DMS53 (cell line): ENCODE data around the gene CTNNA1.
A peak's percentile ranks its signal among the peaks of the same experiment; 100 is the strongest.

Source experiments
- DNase-seq: peaks from one replicate; lab custom pipeline; 2025; lab: John Stamatoyannopoulos, UW

The CTNNA1 gene

DNA sequence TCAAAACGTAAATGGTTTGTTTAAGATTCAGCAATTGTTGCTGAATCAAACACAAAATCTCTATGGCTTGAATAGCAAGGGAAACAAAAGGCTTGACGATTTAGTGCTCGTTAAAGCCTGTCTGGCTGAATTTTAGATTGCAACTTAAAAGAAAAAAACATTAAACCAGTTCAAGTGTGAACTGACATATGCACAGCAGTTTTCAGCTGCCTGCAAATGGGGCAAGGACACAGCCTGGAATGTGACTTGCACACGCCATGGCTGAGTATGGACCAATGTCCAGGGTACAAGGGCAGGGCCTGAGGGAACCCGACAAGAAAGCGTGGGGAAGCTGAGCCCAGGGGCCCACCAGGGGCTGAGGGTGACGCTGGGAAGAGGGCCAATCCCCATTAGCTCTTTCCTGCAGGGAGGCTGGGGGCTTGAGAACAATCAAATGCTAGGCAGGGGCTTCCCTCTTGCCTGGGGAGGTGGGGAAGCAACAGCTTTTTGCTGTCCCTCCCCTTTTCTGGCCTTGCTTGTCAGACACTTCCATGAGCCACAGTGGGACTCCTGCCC, 211.5 kb downstream of the CTNNA1 start:
- DNase-seq, result no peak

DNA sequence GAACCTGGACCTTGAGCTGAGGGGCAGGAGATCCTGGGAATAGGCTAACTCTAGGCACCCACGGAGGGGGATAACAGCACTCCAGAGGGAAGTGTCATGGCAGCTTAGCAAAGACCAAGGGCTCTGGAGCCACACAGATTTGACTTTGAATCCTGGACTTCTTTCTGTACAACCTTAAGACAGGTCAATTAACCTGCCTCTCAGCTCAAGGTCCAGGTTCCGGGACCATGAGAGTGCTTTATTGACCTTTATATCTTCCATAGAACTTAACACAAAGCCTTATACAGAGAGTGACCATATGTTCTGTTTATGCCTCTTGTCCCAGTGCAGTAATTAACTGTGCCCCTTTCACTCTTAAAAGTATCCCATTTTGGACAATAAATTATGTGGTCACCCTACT, 212.4 kb downstream of the CTNNA1 start:
- no peak for DNase-seq

DNA sequence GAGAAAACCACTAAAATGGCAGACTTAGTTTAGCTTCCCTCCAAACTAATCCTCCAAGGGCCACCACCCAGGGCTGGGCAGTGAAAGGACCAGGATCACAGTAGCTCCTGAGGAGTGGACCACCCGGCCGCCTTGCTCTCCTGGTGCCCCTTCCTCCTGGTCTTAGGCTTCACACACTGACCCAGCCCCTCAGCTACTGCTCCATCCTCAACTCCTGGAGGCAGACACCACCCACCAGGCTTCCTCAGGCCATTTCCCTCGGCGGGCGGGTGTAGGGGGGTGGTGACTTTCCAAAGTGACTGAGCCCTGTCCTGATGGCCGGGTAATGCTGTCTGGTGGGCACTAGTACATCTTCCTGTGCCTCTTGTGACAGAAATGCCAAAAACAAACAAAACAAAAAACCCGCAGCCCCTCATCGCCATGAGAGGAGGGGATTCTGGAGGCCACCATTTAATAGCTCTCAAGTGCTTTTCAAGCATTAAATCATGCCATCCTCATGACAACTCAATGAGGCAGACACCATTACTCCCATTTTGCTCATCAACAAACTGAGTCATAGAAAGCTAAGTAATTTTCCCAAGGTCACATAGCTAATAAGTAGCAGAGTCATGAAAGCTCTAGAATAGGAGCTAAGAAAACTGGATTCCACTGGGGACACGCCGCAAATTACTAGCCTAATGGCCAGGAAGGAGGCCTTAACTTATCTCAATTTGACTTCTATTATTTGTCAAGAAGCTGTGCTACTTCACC, 213.2 kb downstream of the CTNNA1 start:
- no peak for DNase-seq

DNA sequence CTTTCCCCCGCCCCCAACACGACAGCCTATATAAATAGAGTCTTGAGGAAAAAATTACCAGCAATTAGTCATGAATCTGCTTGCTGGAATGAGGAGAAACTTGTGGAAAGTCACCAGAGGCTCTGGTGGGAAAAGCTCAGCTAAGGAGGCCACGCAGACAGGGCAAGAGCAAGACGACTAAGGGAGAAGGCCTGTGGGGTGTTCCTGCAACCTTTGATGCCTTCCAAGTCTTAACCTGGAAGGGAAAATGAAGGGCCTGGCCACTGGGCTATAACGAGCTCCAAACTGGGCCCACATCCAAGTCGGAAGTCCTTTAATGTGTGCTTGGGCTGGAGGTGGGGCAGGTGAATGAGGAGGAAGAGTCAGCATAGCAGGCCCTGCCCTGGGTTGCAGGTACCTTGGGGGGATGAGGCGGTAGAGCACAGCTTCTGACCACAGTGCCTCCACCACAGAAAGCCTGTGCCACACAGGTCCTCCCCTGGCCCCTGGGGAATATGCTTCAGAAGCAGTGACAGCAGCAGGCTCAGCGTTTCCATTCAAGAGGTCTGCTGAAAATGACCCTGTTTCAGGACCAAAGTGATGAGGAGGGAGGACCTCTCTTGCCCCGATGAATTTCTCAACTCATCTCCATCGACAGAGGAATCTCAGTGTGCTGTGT, 214.7 kb downstream of the CTNNA1 start:
- peak; percentile 88 for DNase-seq

- peak; percentile 19 for DNase-seq
Measured at GRCh38 chr5:138968601-138969000, 215.4 kb downstream of the CTNNA1 start.

DNA sequence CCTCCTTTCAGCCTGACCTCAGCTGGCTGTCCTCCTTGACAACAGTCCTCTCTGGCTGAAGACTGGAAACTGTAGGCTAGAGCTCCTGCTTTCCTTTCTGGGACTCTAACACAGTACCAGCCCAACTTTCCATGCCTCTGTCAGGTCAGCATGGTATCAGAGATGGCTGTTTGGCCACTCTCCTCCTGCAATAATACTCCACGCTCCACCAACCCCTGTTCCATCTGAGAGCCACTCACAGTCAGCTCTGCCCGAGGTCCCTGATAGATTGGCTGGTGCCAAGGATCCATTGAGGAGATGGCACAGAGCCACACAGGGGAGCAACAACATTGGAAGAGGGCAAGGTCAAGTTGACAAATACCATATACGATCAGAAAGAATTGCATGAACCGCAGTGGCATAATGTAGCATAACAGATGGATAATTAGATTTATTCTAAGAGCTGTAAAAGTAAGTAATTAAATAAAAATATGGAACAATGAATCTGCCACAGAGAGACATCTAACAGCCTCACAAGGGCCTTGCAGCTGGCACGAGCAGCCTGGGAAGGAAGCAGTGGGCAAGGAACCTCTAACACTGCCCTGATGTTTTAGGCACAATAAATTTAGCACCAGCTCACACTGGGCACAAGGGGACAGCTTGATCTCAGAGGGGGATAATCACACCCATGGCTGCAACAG, 216.2 kb downstream of the CTNNA1 start:
- DNase-seq, result no peak

DNA sequence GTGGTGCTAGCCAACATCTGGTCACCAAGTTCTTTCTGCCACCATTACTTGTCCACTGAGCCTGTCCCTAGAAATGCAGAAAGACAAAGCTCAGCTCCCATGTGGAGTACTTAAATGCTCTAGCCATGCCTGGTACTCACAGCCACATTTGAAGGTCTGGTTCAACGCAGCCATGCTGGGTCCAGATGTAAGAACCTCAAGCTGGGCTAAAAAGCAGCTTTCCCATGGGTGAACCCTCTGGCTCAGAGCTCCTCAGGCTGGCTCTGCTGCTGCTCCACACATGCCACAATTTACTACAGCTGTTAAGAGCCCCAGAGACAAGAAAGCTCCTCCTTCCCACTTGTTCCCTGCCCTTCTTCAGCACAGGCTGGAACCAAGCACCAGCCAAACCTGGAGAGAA, 219.0 kb downstream of the CTNNA1 start:
- no peak for DNase-seq

DNA sequence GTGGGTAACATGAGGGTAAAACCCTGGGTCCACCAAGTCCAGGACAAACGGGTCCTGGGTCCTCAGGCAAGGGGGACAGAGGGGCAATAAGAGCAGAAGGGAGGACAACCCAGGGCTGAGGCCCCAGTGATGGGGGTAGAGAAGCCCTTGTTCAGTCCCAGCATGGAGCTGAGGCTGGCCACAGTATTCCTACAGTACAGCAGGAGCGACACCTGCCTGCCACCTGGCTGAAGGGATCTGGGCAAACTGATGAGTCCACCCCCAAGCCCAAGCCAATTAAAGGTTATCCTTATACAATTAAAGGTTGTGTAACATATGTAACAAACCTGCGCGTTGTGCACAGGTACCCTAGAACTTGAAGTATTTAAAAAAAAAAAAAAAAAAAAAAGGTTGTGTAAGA, 219.6 kb downstream of the CTNNA1 start:
- DNase-seq, result peak; percentile 81

GRCh38 chr5:138974227-138975063, 221.2 kb downstream of the CTNNA1 start:
- DNase-seq, result no peak

DNA sequence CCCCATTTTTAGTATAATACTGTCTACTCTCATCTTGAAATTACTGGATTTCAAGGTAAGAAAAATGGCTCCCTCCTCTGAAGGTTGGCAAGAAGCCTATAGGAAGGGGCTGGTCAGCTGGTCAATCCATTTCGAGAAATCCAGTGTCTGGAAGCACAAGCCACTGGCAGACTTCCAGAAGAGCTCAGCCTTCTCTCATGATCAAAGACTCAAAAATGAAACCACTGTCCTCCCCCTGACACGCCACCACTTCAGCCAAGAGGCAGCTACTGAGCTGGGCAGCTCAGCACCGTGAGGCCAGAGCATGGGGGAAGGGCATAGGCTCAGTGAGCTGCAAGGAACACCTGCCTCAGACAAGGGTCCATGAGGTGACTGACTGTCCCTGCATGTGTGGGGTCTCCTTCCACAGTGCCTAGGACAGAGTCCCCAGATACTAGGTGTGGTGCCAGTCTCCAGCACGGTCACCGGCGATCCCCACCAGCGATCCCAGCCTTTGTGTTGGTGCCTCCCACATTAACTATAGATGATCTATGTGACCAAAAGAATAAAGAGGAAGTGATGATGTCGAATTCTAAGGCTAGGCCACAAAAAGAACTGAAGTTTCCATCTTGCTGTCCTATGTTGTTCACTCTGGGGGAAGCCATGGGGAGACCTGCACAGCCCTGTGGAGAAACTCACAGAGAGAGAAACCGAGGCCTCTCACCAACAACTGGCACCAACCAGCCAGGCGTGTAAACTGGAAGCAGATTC, 222.0 kb downstream of the CTNNA1 start:
- peak; percentile 95 for DNase-seq

GRCh38 chr5:138978080-138978479, 224.9 kb downstream of the CTNNA1 start:
- no peak for DNase-seq

DNA sequence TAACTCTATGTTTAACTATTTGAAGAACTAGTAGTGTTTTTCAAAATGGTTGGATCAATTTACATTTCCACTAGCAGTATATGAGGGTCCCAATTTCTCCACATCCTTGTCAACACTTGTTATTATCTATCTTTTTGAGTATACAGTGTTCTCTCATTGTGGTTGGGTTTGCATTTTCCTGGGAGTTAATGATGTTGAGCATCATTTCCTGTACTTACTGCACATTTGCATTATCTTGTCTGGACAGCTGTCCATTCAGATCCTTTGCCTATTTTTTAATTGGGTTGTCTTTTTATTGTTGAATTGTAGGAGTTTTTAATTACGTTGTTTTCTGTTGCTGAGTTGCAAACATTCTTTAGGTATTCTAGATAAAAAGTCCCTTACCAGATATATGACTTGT, 225.4 kb downstream of the CTNNA1 start:
- DNase-seq, result no peak

GRCh38 chr5:138979684-138980280, 226.6 kb downstream of the CTNNA1 start:
- DNase-seq, result no peak

DNA sequence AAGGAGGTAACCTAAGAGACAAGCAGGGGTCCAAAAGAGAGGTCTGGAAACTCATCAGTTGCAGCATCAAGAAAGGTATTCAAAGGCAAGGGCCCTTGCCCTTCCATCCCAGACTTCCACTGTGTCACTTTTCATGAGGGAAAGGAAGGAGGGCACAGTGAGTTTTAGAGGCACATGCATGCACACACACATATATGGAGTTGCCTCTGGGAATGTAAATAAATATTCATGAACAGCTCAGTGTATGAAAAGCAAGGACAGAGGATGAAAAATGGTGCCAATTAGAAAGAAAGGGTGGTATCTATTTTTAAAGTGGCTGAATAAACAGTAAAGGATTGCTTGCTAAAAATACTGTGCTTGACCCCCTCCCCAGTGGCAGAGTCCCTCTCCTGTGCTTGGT, 227.2 kb downstream of the CTNNA1 start:
- no peak for DNase-seq

DNA sequence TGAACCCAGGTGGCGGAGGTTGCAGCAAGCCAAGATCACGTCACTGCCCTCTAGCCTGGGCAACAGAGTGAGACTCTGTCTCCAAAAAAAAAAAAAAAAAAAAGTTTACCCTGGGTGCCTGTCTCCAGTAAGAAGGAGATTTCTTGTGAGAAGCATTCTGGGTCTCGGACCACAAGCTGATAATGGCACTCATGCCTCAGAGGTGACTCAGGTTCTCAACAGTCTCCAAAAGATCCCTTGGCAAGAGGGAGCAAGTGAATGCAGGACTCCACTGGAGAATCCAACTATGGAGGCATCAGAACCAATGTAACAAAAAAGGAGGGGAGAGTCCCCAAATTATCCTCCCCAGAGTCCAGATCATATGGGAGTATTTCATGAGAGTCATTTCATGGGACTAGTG, 227.9 kb downstream of the CTNNA1 start:
- DNase-seq, result no peak

DNA sequence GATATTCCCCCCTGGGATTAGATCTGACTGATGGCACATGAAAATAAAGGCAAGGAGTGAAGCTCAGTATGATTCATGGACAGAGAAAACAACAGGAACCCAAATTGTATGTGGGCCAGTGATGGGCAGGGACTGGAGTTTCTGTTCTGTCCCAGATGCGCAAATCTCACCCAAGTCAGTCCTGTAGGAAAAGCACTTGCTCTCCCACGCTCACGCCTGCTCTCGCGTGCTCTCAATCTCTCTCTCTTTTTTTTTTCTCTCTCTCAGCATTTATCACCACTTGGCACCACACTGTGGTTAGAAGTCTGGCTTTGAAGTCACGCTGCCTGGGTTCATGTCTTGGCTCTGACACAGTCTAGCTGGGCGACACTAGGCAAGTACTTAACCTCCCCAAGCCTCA, 228.4 kb downstream of the CTNNA1 start:
- DNase-seq, result no peak

DNA sequence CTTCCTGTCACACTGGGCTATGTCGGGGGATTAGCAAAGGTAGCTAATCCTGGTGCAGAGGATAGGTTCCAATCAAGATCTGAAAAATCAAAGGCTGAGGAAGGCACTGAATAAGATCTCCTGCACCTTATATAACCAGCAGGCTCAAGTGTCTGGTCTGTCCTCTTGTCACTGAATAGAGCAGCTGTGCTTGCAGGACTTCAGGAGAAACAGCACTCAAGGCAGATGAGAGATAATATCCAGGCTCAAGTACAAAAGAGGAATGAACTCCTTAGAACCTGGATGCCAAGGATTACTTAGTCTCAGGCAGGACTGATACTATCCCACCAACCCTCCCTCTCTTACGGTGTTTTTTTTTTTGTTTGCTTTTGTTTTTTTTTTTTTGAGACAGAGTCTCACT, 230.8 kb downstream of the CTNNA1 start:
- no peak for DNase-seq
